ENCODE data around the gene MUC5B.

DNA sequence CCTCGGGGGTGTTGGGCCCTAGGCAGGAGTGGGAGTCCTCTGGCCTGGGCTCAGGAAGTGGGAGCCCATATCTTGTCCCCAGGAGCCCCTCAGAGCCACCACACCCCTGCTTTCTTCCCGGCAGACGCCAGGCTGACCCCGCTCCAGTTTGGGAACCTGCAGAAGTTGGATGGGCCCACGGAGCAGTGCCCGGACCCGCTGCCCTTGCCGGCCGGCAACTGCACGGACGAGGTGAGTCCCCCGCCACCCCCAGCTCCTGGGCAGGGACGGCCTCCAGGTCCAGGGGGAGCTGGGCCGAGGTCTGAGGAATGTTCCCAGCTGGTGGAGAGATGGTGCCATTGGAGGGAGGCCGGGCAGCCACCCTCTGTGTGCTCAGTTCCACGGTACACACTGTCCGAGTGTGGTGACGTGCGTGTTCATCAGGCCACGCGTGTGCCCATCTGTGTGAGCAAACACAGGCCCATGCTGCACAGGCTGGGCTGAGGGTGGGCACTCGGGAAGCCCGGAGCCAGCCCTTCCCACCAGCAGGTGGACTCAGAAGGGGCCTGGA is 4.8 kb downstream of the MUC5B start:
- no peak for TF ChIP-seq GATA2 (IDR thresholded peaks at IDR 0.05; ENCODE audit: low read depth, low read length)
- TF ChIP-seq GATA3 (IDR thresholded peaks at IDR 0.05; ENCODE audit: low read depth, low read length), result no peak
